NCI-H187 treated with DMSO at 0.1 percent for 48 hours (cell line): ENCODE results near the gene SCYGR4.
"Not testable (repeated sequence)": the region's sequence is repeated elsewhere in the genome, so short reads cannot be mapped to it uniquely, and the experiment has no call there.

Experiments used
- DNase-seq: peaks from one replicate; lab custom pipeline; 2025; lab: John Stamatoyannopoulos, UW

Gene SCYGR4

DNA sequence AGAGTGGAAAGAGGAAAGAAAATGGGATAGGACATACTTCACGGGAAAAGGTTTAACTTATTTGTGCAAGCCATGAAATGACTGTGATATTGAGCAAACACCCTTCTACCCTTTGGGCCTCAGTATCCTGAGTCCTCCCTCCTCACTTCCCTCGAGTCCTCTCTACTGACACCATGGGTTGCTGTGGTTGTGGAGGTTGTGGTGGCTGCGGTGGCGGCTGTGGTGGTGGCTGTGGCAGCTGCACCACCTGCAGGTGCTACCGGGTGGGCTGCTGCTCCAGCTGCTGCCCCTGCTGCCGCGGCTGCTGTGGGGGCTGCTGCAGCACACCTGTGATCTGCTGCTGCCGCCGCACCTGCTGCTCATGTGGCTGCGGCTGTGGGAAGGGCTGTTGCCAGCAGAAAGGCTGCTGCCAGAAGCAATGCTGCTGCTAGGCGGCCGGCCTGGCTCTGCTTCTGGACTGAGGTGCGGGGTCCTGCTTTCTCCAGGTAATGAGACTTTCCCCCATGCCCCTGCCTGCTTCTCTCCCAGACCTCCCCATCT, 49.4 kb downstream of the SCYGR4 start, which contains the start of gene SCYGR5:
SCYGR5 (plus strand) TSS at position 174 of the 540 bp plus-strand sequence; CDS start at position 174, 0 bp downstream.
- not testable (repeated sequence) for DNase-seq
